ENCODE measurements around the gene MCTP1. TPM values are rescaled to one million over a fixed set of nuclear protein-coding genes. Genes with fewer than 3 reads are reported as not detected.

Gene MCTP1
- total and polyA plus RNA-seq, 9 donors: 4.3 to 11.0 (median 7.3) TPM

- Histone ChIP-seq H3K27ac (ENCODE audit: low read length) (no peak overlapping the region), H3K27me3 (ENCODE audit: control insufficient read depth, insufficient read depth, low read length) (no peaks in the 10 kb centered on the region), H3K9me3 (replicated peaks; ENCODE audit: control insufficient read depth, low read depth, low read length) (no peaks in the 10 kb centered on the region), H3K4me1 (ENCODE audit: control insufficient read depth, insufficient read depth, low read length) (no peaks in the 10 kb centered on the region), H3K4me3 (ENCODE audit: low read length) (no peak overlapping the region), H3K36me3 (ENCODE audit: control insufficient read depth, insufficient read depth, low read length) (no peaks in the 10 kb centered on the region)
- no peak for DNase-seq
These were observed 378.1 kb downstream of the MCTP1 start for GRCh38 chr5:94906750-94907149.

GRCh38 chr5:94903726-94904125 is 381.2 kb downstream of the MCTP1 start:
- H3K27me3 ChIP-seq (ENCODE audit: control insufficient read depth, insufficient read depth, low read length): no peaks in the 10 kb centered on the region
- no peaks in the 10 kb centered on the region for H3K36me3 ChIP-seq (ENCODE audit: control insufficient read depth, insufficient read depth, low read length)
- DNase-seq: peak; percentile 7
- H3K9me3 ChIP-seq (replicated peaks; ENCODE audit: control insufficient read depth, low read depth, low read length): no peaks in the 10 kb centered on the region
- no peaks in the 10 kb centered on the region for H3K4me1 ChIP-seq (ENCODE audit: control insufficient read depth, insufficient read depth, low read length)
- H3K27ac ChIP-seq (ENCODE audit: low read length): no peak overlapping the region
- no peak overlapping the region for H3K4me3 ChIP-seq (ENCODE audit: low read length)
- no CpG with 5 or more reads among the region's 3 CpGs for WGBS (ENCODE audit: insufficient coverage)

GRCh38 chr5:94901191-94901979 is 383.5 kb downstream of the MCTP1 start:
- no peaks in the 10 kb centered on the region for H3K36me3 ChIP-seq (ENCODE audit: control insufficient read depth, insufficient read depth, low read length)
- no peaks in the 10 kb centered on the region for H3K4me1 ChIP-seq (ENCODE audit: control insufficient read depth, insufficient read depth, low read length)
- WGBS (ENCODE audit: insufficient coverage): no CpG with 5 or more reads among the region's 5 CpGs
- H3K27me3 ChIP-seq (ENCODE audit: control insufficient read depth, insufficient read depth, low read length): no peaks in the 10 kb centered on the region
- no peak overlapping the region for H3K27ac ChIP-seq (ENCODE audit: low read length)
- H3K9me3 ChIP-seq (replicated peaks; ENCODE audit: control insufficient read depth, low read depth, low read length): no peaks in the 10 kb centered on the region
- no peak for DNase-seq
- H3K4me3 ChIP-seq (ENCODE audit: low read length): no peak overlapping the region

GRCh38 chr5:94900006-94900505 is 384.8 kb downstream of the MCTP1 start:
- no peak overlapping the region for H3K4me3 ChIP-seq (ENCODE audit: low read length)
- 81% methylated on average over 2 of the region's 3 CpGs for WGBS (ENCODE audit: insufficient coverage)
- H3K27me3 ChIP-seq (ENCODE audit: control insufficient read depth, insufficient read depth, low read length): no peaks in the 10 kb centered on the region
- H3K36me3 ChIP-seq (ENCODE audit: control insufficient read depth, insufficient read depth, low read length): no peaks in the 10 kb centered on the region
- H3K4me1 ChIP-seq (ENCODE audit: control insufficient read depth, insufficient read depth, low read length): no peaks in the 10 kb centered on the region
- DNase-seq: no peak
- H3K27ac ChIP-seq (ENCODE audit: low read length): no peak overlapping the region
- H3K9me3 ChIP-seq (replicated peaks; ENCODE audit: control insufficient read depth, low read depth, low read length): no peaks in the 10 kb centered on the region

GRCh38 chr5:94893412-94894135 is 391.3 kb downstream of the MCTP1 start:
- H3K27ac ChIP-seq (ENCODE audit: low read length): no peak overlapping the region
- H3K9me3 ChIP-seq (replicated peaks; ENCODE audit: control insufficient read depth, low read depth, low read length): no peaks in the 10 kb centered on the region
- H3K4me3 ChIP-seq (ENCODE audit: low read length): no peak overlapping the region
- H3K36me3 ChIP-seq (ENCODE audit: control insufficient read depth, insufficient read depth, low read length): no peaks in the 10 kb centered on the region
- H3K27me3 ChIP-seq (ENCODE audit: control insufficient read depth, insufficient read depth, low read length): no peaks in the 10 kb centered on the region
- 60% methylated on average over 1 of the region's 5 CpGs for WGBS (ENCODE audit: insufficient coverage)
- no peak for DNase-seq
- no peaks in the 10 kb centered on the region for H3K4me1 ChIP-seq (ENCODE audit: control insufficient read depth, insufficient read depth, low read length)

- DNase-seq: no peak
- Histone ChIP-seq H3K9me3 (replicated peaks; ENCODE audit: control insufficient read depth, low read depth, low read length) (no peaks in the 10 kb centered on the region), H3K4me1 (ENCODE audit: control insufficient read depth, insufficient read depth, low read length) (no peaks in the 10 kb centered on the region), H3K27ac (ENCODE audit: low read length) (no peak overlapping the region), H3K27me3 (ENCODE audit: control insufficient read depth, insufficient read depth, low read length) (no peaks in the 10 kb centered on the region), H3K4me3 (ENCODE audit: low read length) (no peak overlapping the region), H3K36me3 (ENCODE audit: control insufficient read depth, insufficient read depth, low read length) (no peaks in the 10 kb centered on the region)
- 94% methylated on average over 4 of the region's 9 CpGs for WGBS (ENCODE audit: insufficient coverage)
These were observed 392.9 kb downstream of the MCTP1 start for GRCh38 chr5:94891972-94892371.

GRCh38 chr5:94891565-94891964 is 393.3 kb downstream of the MCTP1 start:
- Histone ChIP-seq H3K9me3 (replicated peaks; ENCODE audit: control insufficient read depth, low read depth, low read length) (no peaks in the 10 kb centered on the region), H3K27ac (ENCODE audit: low read length) (no peak overlapping the region), H3K27me3 (ENCODE audit: control insufficient read depth, insufficient read depth, low read length) (no peaks in the 10 kb centered on the region), H3K4me1 (ENCODE audit: control insufficient read depth, insufficient read depth, low read length) (no peaks in the 10 kb centered on the region), H3K4me3 (ENCODE audit: low read length) (no peak overlapping the region), H3K36me3 (ENCODE audit: control insufficient read depth, insufficient read depth, low read length) (no peaks in the 10 kb centered on the region)
- WGBS (ENCODE audit: insufficient coverage): 90% methylated on average over 2 of the region's 5 CpGs
- no peak for DNase-seq

GRCh38 chr5:94890907-94891306 is 394.0 kb downstream of the MCTP1 start:
- DNase-seq: no peak
- H3K4me1 ChIP-seq (ENCODE audit: control insufficient read depth, insufficient read depth, low read length): no peaks in the 10 kb centered on the region
- no CpG with 5 or more reads among the region's 4 CpGs for WGBS (ENCODE audit: insufficient coverage)
- no peaks in the 10 kb centered on the region for H3K9me3 ChIP-seq (replicated peaks; ENCODE audit: control insufficient read depth, low read depth, low read length)
- no peak overlapping the region for H3K4me3 ChIP-seq (ENCODE audit: low read length)
- no peaks in the 10 kb centered on the region for H3K27me3 ChIP-seq (ENCODE audit: control insufficient read depth, insufficient read depth, low read length)
- no peak overlapping the region for H3K27ac ChIP-seq (ENCODE audit: low read length)
- H3K36me3 ChIP-seq (ENCODE audit: control insufficient read depth, insufficient read depth, low read length): no peaks in the 10 kb centered on the region

GRCh38 chr5:94888674-94889073 is 396.2 kb downstream of the MCTP1 start:
- Histone ChIP-seq H3K4me1 (ENCODE audit: control insufficient read depth, insufficient read depth, low read length) (no peaks in the 10 kb centered on the region), H3K27ac (ENCODE audit: low read length) (no peak overlapping the region), H3K4me3 (ENCODE audit: low read length) (no peak overlapping the region), H3K27me3 (ENCODE audit: control insufficient read depth, insufficient read depth, low read length) (no peaks in the 10 kb centered on the region), H3K36me3 (ENCODE audit: control insufficient read depth, insufficient read depth, low read length) (no peaks in the 10 kb centered on the region), H3K9me3 (replicated peaks; ENCODE audit: control insufficient read depth, low read depth, low read length) (no peaks in the 10 kb centered on the region)
- WGBS (ENCODE audit: insufficient coverage): no CpG with 5 or more reads among the region's 3 CpGs
- no peak for DNase-seq

GRCh38 chr5:94885931-94886330 is 399.0 kb downstream of the MCTP1 start:
- no peaks in the 10 kb centered on the region for H3K9me3 ChIP-seq (replicated peaks; ENCODE audit: control insufficient read depth, low read depth, low read length)
- H3K36me3 ChIP-seq (ENCODE audit: control insufficient read depth, insufficient read depth, low read length): no peaks in the 10 kb centered on the region
- no peak for DNase-seq
- H3K27me3 ChIP-seq (ENCODE audit: control insufficient read depth, insufficient read depth, low read length): no peaks in the 10 kb centered on the region
- H3K4me3 ChIP-seq (ENCODE audit: low read length): no peak overlapping the region
- no peaks in the 10 kb centered on the region for H3K4me1 ChIP-seq (ENCODE audit: control insufficient read depth, insufficient read depth, low read length)
- WGBS (ENCODE audit: insufficient coverage): no CpG with 5 or more reads among the region's 2 CpGs
- no peak overlapping the region for H3K27ac ChIP-seq (ENCODE audit: low read length)

All from muscle of leg (tissue), 11 donors.